HG02798 (cell line): Measurements from ENCODE around the gene EPS8L2.

Experiments used
- ATAC-seq: cut with Tn5 transposase; IDR thresholded peaks from one replicate; pipeline ENCODE4 v1.9.1; 2021; ENCODE audit warnings: mild to moderate bottlenecking; ENCODE audit not compliant: unreplicated experiment, poor library complexity

Gene EPS8L2

GRCh38 chr11:747158-748006, 41.4 kb downstream of the EPS8L2 start, which contains the start of gene TALDO1:
Gene TALDO1 (plus strand): TSS chr11:747464. CDS start chr11:747482, 18 bp downstream.
- ATAC-seq, result peak; percentile 92

GRCh38 chr11:748007-748359, 42.0 kb downstream of the EPS8L2 start:
- peak; percentile 14 for ATAC-seq

GRCh38 chr11:749731-750130, 43.7 kb downstream of the EPS8L2 start:
- no peak for ATAC-seq

- ATAC-seq, result no peak
These were observed 54.2 kb downstream of the EPS8L2 start for GRCh38 chr11:760236-760635.

GRCh38 chr11:761526-762108, 55.6 kb downstream of the EPS8L2 start:
- no peak for ATAC-seq

- no peak for ATAC-seq
These were observed 56.5 kb downstream of the EPS8L2 start for GRCh38 chr11:762421-763072.

GRCh38 chr11:763073-763463, 57.0 kb downstream of the EPS8L2 start:
- ATAC-seq, result no peak

- ATAC-seq, result no peak
These were observed 57.7 kb downstream of the EPS8L2 start for GRCh38 chr11:763549-764321.

GRCh38 chr11:764322-765024, 58.4 kb downstream of the EPS8L2 start:
- no peak for ATAC-seq

GRCh38 chr11:765025-765801, 59.2 kb downstream of the EPS8L2 start:
- no peak for ATAC-seq

GRCh38 chr11:765802-766091, 59.7 kb downstream of the EPS8L2 start:
- no peak for ATAC-seq

- no peak for ATAC-seq
These were observed 60.3 kb downstream of the EPS8L2 start for GRCh38 chr11:766106-766935.

GRCh38 chr11:766936-767210, 60.8 kb downstream of the EPS8L2 start:
- no peak for ATAC-seq

- no peak for ATAC-seq
These were observed 61.2 kb downstream of the EPS8L2 start for GRCh38 chr11:767238-767637.

GRCh38 chr11:769887-770641, 64.0 kb downstream of the EPS8L2 start:
- ATAC-seq, result no peak

GRCh38 chr11:770642-771616, 64.9 kb downstream of the EPS8L2 start:
- no peak for ATAC-seq

- ATAC-seq, result no peak
These were observed 65.7 kb downstream of the EPS8L2 start for GRCh38 chr11:771617-772204.
